SK-MEL-5 (cell line): ENCODE measurements around the gene CENPF. TPM values are rescaled to one million over a fixed set of nuclear protein-coding genes. Genes with fewer than 3 reads are reported as not detected.
"Not testable (repeated sequence)": the region's sequence is repeated elsewhere in the genome, so short reads cannot be mapped to it uniquely, and the experiment has no call there.

ENCODE experiments used
- DNase-seq: peaks from one replicate; pipeline ENCODE4 v3.0.0-alpha.2; 2016; ENCODE audit warnings: low read depth, low spot score
- in situ Hi-C: cut with HindIII; loops from 2 replicates; pipeline ENCODE4 v1.10.0; 2016; ENCODE audit warnings: low sequenced_read_pairs, high pct_unique_total_duplicates, low pct_unique_long_range_greater_than_20kb
- total RNA-seq: library from RNA; depleted of rRNA; stranded (reverse); fragments of >200 nt; shearing (Covaris generic); gene quantifications from 2 replicates; pipeline ENCODE4 v1.2.3, GENCODE V29; 2014

CENPF gene
- total RNA-seq, 1 experiment from 2014 or later: 58.1 TPM

DNA sequence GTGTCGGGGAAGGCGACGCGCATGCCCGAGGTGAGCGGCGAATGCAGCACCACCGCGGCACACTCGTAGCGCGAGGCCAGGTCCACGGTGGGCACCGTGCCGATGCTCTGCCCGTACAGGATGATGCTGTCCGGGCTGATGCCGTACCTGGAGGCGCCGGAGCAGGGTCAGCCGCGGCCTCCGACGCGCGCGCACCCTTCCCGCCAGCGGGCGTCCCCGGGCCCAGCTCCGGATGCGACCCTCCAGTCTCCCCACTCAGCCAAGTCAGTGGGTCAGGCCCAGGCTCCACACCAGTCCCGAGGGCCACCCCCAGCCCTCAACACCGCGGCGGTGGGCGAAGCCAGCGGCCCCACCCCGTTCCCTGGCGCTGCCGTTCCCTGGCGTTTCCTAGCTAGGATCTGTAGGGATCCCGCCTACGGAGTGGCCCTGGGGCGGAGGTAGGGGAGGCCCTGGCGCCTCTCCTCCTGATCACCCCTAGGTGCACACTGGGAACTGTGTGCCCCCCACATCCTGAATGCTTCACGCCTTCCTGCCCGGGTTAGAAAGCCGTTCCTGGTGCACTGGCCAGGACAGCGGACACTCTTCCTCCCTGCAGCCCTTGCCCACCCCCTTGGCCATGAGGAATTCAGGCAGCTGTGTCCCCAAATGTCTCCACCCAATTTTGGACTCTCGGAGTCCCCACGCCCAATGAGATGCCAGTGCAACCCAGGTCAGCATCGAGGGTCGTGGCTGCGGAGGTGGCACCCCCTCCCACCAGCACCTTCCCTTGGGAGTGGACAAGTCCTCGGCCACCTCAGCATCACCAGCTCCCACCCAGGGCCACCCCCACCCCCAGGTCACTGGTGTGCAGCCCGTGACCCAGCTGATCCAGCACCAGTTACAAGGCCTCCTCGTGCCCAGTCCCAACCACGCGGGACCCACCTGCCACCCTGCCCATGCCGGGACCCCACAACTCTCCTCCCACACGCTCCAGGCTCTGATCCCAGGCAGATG lies 3.2 kb downstream of the CENPF start:
- DNase-seq, in situ Hi-C loops: not testable (repeated sequence)

DNA sequence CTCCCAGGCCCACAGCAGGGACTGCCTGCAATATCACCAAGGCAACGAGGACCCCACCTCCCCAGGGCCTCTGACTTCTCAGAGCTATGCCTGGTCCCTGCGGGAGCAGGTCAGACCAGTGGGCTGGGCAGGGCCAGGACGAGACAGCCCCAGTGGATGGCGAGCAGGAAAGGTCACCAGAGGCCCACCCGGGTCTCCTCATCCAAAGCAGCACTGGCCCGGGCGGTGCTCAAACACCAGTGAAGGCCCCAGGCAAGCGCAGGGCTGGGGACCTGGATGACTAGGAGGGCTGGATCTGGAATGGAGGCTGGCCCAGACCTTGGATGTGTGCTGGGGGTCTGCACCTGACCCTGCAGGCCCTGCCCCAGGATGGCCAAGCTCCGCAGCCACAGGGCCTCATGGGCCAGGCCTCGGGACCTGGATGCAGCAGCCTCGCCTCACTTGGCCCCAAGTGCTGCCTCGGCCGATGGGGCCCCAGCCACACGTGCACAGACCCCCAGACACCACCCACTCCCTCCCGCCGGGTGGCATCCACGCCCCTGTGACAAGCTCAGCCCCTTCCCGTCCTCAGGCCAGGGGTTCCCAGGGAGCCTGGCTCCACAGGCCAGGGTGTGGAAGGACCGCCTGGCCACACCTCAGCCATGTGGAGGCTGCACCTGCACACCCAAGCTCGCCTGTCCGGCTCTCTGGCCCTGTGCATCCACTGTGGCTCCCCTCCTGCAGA lies 4.7 kb downstream of the CENPF start:
- in situ Hi-C loops, DNase-seq: not testable (repeated sequence)

DNA sequence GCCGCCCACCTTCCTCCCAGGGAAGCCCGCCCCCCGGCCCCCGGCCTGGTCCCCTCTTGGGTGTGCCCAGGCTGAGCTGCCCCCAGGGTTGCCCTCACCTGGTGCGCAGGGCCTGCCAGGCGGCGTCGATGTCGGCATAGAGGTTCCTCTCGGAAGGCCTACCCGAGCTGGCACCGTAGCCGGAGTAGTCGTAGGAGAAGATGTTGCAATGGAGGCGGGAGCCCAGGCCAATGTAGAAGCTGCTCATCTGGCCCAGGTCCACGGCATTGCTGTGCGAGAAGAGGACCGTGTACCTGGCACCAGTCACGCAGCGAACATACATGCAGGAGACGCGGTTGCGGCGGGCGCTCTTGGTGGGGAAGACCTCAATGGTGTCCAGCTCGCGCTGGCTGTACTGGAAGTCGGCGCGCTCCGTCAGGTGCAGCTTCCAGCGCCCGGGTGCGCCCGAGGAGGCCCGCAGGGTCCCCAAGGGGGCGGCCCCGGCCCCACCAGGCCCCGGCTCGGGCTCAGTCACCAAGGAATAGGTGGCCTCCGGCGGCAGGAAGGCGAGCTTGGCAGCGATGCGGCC lies 5.3 kb downstream of the CENPF start:
- in situ Hi-C loops, DNase-seq: not testable (repeated sequence)

DNA sequence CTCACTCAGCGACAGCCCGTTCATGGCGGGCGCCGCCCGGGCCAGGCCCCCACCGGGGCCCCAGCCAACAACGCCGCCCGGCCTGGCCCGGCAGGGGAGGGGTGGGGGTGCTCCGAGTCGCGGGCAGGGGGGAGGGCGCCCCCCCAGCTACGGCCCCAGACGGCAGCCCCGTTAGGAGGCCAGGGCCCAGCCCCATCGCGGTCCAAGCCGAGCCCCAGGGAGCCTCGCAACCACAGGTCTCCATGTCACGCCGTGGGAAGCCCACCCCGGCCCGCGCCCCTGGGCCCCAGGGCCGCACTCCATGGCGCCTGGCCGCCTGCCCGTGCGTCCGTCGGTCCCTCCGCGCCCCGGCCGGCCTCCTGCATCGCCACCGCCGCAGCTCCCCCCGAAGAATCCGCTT lies 5.8 kb downstream of the CENPF start:
- in situ Hi-C loops, DNase-seq: not testable (repeated sequence)

DNA sequence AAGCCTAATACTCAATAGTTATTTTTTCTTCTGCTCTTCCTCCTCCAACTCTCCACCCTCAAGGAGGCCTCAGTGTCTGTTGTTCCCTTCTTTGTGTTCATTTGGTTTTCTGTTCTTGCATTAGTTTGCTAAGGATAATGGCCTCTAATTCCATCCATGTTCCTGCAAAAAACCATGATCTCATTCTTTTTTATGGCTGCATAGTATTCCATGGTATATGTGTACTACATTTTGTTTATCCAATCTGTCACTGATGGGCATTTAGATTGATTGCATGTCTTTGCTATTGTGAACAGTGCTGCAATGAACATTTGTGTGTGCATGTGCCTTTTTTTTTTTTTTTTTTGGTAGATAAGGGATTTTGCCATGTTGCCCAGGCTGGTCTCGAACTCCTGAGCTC lies 6.7 kb downstream of the CENPF start:
- in situ Hi-C loops: no loop called here

DNA sequence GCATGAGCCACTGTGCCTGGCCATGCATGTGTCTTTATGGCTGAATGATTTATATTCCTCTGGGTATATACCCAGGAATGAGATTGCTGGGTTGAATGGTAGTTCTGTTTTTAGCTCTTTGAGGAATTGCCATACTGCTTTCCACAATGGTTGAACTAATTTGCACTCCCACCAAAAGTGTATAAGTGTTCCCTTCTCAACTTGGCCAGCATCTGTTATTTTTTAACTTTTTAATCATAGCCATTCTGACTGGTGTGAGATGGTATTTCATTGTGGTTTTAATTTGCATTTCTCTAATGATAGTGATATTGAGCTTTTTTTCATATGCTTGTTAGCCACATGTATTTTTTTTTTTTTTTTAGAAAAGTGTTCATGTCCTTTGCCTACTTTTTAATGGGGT lies 7.1 kb downstream of the CENPF start:
- DNase-seq, in situ Hi-C loops: not testable (repeated sequence)

More for the DNA sequence above, 6.7 kb downstream of the CENPF start:
- DNase-seq: no peak

DNA sequence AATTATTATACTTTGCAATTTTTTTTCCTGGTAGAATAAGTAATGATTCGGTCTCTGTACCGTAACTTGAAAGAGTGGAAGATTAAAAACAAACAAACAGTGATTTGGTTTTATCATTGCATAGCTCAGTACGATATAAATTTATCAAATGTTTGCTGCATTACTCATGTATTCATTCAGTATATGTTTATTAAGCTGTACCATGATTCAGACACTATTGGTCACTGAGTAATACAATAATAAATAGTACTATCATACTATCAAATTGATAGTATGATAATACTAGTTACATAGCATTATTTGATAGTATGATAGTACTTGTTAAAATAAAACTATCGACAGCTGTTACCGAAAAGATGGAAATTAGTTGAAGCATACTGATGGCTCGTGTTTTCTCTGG lies 12.1 kb downstream of the CENPF start:
- no peak for DNase-seq
- in situ Hi-C loops: no loop called here

DNA sequence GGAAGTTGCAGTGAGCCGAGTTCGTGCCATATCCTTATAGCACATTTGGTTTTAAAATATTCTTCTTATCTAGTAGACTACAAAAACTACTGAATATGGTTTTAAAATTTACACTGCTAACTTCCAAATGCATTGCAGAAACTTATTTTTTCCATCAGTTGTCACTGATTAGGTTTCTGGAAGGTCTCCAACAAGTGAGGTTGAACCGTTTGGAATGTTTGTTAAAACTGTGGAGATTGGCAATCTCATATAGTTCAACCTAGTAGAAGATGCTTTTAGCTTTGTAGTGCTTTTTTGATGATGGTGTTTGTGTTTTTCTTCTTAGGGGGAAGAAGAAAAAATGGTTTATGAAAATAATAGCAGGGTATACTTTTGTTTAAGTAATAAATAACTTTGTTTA lies 12.9 kb downstream of the CENPF start:
- in situ Hi-C loops: no loop called here
- DNase-seq: no peak

DNA sequence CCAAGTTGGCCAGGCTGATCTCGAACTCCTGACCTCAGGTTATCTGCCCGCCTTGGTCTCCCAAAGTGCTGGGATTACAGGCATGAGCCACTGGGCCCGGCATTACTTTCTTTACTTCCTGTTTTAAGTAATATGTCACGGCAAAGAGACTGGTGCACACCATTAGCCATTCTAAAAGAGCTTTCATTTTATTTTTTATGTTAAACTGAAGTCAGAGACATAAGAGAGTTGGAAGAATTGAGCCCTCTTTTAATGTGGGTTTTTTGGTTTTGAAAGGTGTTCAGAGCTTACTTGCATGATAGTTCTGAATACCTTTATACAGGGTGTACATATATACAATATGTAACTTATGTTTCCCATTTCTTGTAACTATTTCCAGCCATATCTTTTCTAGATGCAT lies 14.3 kb downstream of the CENPF start:
- in situ Hi-C loops: no loop called here
- DNase-seq: no peak

DNA sequence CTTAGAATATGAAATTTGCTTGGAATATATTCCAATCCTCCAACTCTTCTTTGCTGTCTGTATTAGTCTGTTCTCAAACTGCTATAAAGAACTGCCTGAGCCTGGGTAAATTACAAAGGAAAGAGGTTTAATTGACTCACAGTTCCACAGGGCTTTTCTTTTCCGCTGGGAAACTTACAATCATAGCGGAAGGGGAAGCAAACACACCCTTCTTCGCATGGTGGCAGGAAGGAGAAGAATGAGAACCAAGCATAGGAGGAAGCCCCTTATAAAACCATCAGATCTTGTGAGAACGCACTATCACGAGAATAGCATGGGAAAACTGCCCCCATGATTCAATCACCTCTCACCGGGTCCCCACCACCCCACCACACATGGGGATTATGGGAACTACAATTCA lies 14.8 kb downstream of the CENPF start:
- no peak for DNase-seq
- in situ Hi-C loops: no loop called here

DNA sequence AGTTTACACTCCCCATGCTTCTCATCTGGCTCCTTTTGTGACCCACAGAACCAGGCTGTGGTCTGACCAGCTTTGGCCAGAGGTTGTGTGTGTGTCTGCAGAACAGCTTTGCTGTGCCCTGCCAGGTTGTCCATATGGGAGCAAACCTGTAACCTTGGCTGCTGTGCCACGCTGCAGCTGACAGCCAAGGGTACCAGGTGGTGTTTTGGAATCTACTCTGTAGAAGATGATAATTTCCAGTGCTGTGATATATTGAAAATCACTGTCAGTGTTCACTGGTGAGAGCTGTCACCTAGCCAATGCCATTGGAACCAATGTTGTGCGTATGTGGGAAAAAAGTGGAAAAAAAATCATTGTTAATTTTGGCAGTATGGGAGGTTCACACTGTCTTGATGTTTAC lies 18.2 kb downstream of the CENPF start:
- in situ Hi-C loops: no loop called here
- DNase-seq: no peak

DNA sequence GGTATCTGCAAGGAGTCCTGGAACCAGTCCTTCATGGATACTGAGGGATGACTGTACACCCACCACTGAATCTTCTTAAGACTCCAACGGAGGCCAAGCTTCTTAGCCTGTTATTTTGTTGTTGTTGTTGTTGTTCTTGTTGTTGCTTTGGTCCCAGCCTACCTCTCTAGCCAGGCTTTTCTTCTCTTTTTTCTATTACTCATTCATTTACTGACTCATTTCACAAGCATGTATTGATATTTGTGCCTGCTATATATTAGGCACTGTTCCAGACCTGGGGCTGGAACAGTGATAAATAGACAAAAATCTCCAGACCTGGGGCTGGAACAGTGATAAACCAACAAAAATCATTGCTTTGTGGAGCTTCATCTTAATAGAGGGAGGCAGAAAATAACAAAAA lies 20.4 kb downstream of the CENPF start:
- no peak for DNase-seq
- in situ Hi-C loops: no loop called here

DNA sequence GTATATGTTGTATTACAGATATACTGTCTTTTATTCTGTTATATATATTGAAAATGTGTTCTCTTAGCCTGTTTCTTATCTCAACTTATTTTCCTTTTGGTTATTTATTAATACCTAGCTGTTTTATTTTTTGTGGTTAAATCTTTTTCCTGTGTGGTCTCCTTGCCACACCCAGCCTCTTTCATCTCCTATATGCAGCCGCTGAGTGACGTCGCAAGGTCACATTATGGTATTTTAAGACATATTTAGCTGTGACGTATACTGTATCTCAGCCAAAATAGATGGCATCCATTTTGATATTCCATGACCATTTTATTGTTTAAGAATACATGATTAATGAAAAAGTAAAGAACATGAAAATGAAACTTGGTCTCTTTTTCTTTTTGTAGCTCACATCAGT lies 29.1 kb downstream of the CENPF start:
- in situ Hi-C loops: no loop called here
- no peak for DNase-seq

DNA sequence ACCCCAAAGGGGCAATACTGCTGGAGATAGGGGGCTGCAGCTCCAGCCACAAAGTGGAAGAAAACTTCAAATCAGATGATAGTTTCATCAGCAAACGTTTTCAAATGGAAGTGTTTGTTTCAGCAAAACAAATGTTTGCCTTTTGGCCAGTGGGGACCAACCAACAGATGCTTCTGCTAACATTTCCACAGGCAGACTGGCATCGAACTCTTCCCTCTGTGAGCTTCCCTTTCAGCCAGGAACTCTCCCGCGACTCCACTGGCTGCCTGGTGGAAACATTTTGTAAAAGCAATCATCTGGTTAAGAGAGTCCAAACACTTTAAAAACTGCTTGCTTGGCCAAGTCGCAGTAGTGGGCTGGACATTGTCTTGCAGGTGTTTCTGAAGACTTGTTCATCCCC lies 30.7 kb downstream of the CENPF start:
- DNase-seq: no peak
- in situ Hi-C loops: no loop called here

DNA sequence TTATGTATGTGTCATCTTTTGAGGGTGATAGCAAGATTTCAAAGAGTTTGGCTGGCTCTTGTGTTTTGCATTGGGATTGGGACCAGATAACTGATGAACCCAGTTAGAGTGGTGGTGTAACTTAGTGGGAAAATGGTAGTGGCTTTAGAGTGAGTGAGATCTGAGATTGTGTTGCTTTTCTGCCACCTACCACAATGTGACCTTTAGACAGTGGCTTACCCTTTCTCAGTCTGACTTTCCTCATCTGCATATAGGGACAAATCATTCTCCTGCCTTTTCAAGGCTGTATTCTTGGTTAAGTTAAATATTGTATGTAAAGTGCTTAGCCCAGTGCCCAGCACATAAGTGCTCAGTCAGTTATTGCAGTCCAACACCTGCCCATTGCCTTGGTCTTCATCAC lies 31.3 kb downstream of the CENPF start:
- in situ Hi-C loops: no loop called here
- no peak for DNase-seq

DNA sequence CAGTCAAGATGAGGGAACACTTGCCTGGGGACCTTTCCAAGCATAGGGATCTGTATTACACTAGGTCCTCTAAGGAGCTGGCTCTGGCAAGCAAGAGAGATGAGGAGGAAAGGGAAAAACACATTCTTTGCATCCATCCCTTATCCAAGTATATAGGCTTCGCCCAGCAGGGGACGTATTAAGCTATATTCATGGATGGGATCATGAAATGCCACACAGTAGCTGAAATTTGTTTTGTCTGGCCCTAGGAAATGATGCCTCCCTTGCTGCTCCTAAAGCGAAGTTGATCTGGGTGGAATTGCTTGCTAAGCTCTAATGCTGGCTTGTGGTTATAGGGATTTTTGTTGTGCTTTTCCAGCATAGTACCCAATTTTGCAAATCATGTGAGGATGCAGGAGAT lies 32.1 kb downstream of the CENPF start:
- DNase-seq: no peak
- in situ Hi-C loops: no loop called here

DNA sequence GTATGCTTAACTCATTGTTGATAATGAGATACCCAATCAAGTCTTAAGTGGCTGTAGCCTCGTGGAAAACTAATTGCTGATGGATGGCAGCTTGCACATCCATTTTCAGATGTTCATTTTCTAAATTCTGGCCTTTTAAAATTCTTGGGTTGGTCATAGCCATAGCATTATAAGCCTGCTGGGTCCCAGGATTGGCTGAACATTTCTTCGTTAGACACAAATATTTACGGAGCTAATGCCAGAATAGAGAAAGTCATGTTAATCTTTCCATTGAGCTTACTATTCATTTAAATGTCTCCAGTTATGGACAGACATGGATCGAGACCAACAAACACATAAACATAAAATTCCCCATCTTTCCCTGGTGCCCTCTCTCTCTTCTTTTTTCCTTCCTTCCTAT lies 32.5 kb downstream of the CENPF start:
- DNase-seq: no peak
- in situ Hi-C loops: no loop called here

DNA sequence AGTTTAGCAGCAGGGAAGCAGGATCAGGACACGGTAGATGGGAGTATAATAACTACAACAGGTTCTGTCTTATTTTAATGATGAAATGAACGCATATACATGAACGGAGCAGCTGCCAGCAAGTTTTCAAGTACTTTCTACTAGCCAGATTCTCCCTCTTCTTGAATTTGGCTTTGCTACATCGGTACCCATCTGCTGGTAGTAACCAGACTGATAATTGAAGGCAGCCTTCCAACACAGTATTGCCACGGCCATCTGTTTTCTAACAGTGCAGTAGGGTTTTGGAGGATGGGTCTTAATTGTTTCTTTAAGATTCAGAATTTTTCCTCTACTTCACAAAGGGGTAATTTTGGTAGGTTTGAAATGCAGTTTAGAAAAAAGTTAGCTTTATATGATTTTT lies 33.4 kb downstream of the CENPF start:
- in situ Hi-C loops: no loop called here
- no peak for DNase-seq
